Liver (tissue), 9 donors: ENCODE results near the gene ZNF579. TPM values are rescaled to one million over a fixed set of nuclear protein-coding genes. Genes with fewer than 3 reads are reported as not detected.

ENCODE experiments used
- DNase-seq: peaks from one replicate; pipeline ENCODE4 v3.0.0-alpha.2; 2017; ENCODE audit warnings: low spot score
- H3K27ac ChIP-seq, 2 donors: one replicate each; pipeline ENCODE4 v1.7.0; 2013; ENCODE audit warnings: inconsistent platforms in 2 of 2, low read length in 2 of 2, control low read depth in 1 of 2, low read depth in 1 of 2, mild to moderate bottlenecking in 1 of 2
- H3K27me3 ChIP-seq, 4 donors: one replicate each; pipeline versions ENCODE4 v1.6.1 to v1.7.0; 2013; ENCODE audit warnings: low read length in 3 of 4, inconsistent platforms in 1 of 4, mild to moderate bottlenecking in 1 of 4, moderate library complexity in 1 of 4; ENCODE audit not compliant: control insufficient read depth in 4 of 4, insufficient read depth in 4 of 4
- H3K36me3 ChIP-seq, 4 donors: one replicate each; pipeline versions ENCODE4 v1.6.1 to v1.7.0; 2013; ENCODE audit warnings: low read length in 3 of 4, mild to moderate bottlenecking in 3 of 4, low read depth in 1 of 4, moderate library complexity in 1 of 4; ENCODE audit not compliant: control insufficient read depth in 4 of 4, insufficient read depth in 3 of 4
- H3K4me1 ChIP-seq, 4 donors: one replicate each; pipeline versions ENCODE4 v1.6.1 to v1.7.0; 2013; ENCODE audit warnings: low read length in 3 of 4, mild to moderate bottlenecking in 3 of 4, moderate library complexity in 1 of 4; ENCODE audit not compliant: control insufficient read depth in 4 of 4, insufficient read depth in 4 of 4
- H3K4me3 ChIP-seq, 3 donors: one replicate each; pipeline versions ENCODE4 v1.6.1 to v1.7.0; 2013; ENCODE audit warnings: low read length in 3 of 3, control low read depth in 1 of 3, low read depth in 1 of 3, mild to moderate bottlenecking in 1 of 3
- H3K9ac ChIP-seq, 2 donors: one replicate each; pipeline ENCODE4 v1.7.0; 2013; ENCODE audit warnings: low read length in 2 of 2, mild to moderate bottlenecking in 2 of 2, moderate library complexity in 2 of 2, control low read depth in 1 of 2, low read depth in 1 of 2
- H3K9me3 ChIP-seq, 4 donors: one replicate each; pipeline versions ENCODE4 v1.6.1 to v1.7.0; 2013; ENCODE audit warnings: low read length in 3 of 4; ENCODE audit not compliant: control insufficient read depth in 4 of 4
- EGR1 ChIP-seq, 2 donors: IDR thresholded peaks; 2 replicates each; pipeline ENCODE4 v1.6.1; 2016 to 2018; ENCODE audit warnings: antibody characterized with exemption in 2 of 2, low read depth in 2 of 2
- HNF4G ChIP-seq: IDR thresholded peaks from 2 replicates; pipeline ENCODE4 v1.6.1; 2016; ENCODE audit warnings: antibody characterized with exemption
- JUND ChIP-seq, 2 donors: IDR thresholded peaks; 2 replicates each; pipeline ENCODE4 v1.6.1; 2016; ENCODE audit warnings: antibody characterized with exemption in 2 of 2
- RAD21 ChIP-seq, 2 donors: IDR thresholded peaks; 2 replicates each; pipeline ENCODE4 v1.6.1; 2016; ENCODE audit warnings: antibody characterized with exemption in 2 of 2, mild to moderate bottlenecking in 2 of 2
- RXRA ChIP-seq, 2 donors: IDR thresholded peaks; 2 replicates each; pipeline ENCODE4 v1.6.1; 2017 to 2018; ENCODE audit warnings: antibody characterized with exemption in 2 of 2, mild to moderate bottlenecking in 1 of 2
- SP1 ChIP-seq: IDR thresholded peaks from 2 replicates; pipeline ENCODE4 v1.6.1; 2018; ENCODE audit warnings: antibody characterized with exemption, mild to moderate bottlenecking
- TAF1 ChIP-seq: conservative IDR thresholded peaks from 2 replicates; pipeline ENCODE4 v1.6.1; 2016; ENCODE audit warnings: antibody characterized with exemption, mild to moderate bottlenecking
- WGBS: extraction: QIAGEN DNeasy Blood & Tissue Kit; methylation state at CpG from one replicate; pipeline ENCODE4 v1.1.7; 2013; 5-methylcytosine and 5-hydroxymethylcytosine counted together
- polyA plus RNA-seq, 2 donors: library from polyadenylated mRNA; stranded (reverse) in 1 of 2; unstranded in 1 of 2; fragments of 200-250 nt in 1 of 2; fragments of >200 nt in 1 of 2; fragmentation: Nextera tagmentation in 1 of 2; extraction: Ambion mirVana in 1 of 2; gene quantifications; one replicate each; pipeline versions ENCODE4 v1.2.1 to v1.2.3, GENCODE V29; 2013 to 2015
- total RNA-seq, 2 donors: library from RNA; depleted of rRNA; stranded (reverse); fragments of >200 nt; gene quantifications; one replicate each; pipeline ENCODE4 v1.2.3, GENCODE V29; 2014
- TF ChIP-seq, protein P1 (sequence below): IDR thresholded peaks from 2 replicates; pipeline ENCODE4 v1.6.1; 2016; ENCODE audit warnings: antibody characterized with exemption
- TF ChIP-seq, protein P2 (sequence below): IDR thresholded peaks from 2 replicates; pipeline ENCODE4 v1.6.1; 2016; ENCODE audit warnings: antibody characterized with exemption, mild to moderate bottlenecking
- TF ChIP-seq, protein P3 (sequence below): IDR thresholded peaks from 2 replicates; pipeline ENCODE4 v1.6.1; 2016; ENCODE audit warnings: antibody characterized with exemption
- TF ChIP-seq, protein P4 (sequence below): IDR thresholded peaks from 2 replicates; pipeline ENCODE4 v1.6.1; 2016; ENCODE audit warnings: antibody characterized with exemption
- donor health status: healthy.
- donor health status: healthy.
- donor health status: healthy.
- donor health status: healthy.
- donor health status: healthy.

Gene ZNF579
- total and polyA plus RNA-seq, 4 donors: 0.92 to 3.3 (median 1.2) TPM

DNA sequence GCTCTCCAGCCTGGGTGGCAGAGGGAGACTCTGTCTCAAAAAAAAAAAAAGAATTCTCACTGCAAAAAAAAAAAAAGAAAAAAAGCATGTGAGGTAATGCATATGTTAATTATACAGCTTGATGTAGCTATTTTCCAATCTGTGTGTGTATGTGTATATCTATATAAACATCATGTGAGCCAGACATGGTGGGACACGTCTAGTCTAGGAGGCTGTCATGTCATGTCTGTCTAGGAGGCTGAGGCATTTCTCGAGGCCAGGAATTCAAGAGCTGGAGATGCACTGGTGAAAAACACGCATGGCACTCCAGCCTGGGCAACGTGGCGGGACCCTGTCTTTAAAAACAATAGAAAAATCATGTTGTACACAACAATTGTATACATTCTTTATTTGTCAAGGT lies 28.4 kb downstream of the ZNF579 start:
- Histone ChIP-seq H3K4me3 (no peak overlapping the region), H3K9ac (no peak overlapping the region), H3K9me3 (no peaks in the 10 kb centered on the region), H3K4me1 (no peaks in the 10 kb centered on the region), H3K36me3 (no peaks in the 10 kb centered on the region), H3K27me3 (peaks cover 0 to 5% (median 2%) of the 10 kb centered on the region in 4 donors), H3K27ac (no peak overlapping the region)
- WGBS: 73% methylated on average over 5 of the region's 5 CpGs
- no peak for DNase-seq
- TF ChIP-seq RXRA (IDR thresholded peaks at IDR 0.05) (no peak), JUND (IDR thresholded peaks at IDR 0.05) (no peak), EGR1 (IDR thresholded peaks at IDR 0.05; ENCODE audit: low read depth in 2 of 2) (no peak), TAF1 (no peak), SP1 (no peak), HNF4G (no peak), RAD21 (IDR thresholded peaks at IDR 0.05) (no peak)
- TF ChIP-seq, protein P1, sequence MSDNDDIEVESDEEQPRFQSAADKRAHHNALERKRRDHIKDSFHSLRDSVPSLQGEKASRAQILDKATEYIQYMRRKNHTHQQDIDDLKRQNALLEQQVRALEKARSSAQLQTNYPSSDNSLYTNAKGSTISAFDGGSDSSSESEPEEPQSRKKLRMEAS: no peak
- TF ChIP-seq, protein P2, sequence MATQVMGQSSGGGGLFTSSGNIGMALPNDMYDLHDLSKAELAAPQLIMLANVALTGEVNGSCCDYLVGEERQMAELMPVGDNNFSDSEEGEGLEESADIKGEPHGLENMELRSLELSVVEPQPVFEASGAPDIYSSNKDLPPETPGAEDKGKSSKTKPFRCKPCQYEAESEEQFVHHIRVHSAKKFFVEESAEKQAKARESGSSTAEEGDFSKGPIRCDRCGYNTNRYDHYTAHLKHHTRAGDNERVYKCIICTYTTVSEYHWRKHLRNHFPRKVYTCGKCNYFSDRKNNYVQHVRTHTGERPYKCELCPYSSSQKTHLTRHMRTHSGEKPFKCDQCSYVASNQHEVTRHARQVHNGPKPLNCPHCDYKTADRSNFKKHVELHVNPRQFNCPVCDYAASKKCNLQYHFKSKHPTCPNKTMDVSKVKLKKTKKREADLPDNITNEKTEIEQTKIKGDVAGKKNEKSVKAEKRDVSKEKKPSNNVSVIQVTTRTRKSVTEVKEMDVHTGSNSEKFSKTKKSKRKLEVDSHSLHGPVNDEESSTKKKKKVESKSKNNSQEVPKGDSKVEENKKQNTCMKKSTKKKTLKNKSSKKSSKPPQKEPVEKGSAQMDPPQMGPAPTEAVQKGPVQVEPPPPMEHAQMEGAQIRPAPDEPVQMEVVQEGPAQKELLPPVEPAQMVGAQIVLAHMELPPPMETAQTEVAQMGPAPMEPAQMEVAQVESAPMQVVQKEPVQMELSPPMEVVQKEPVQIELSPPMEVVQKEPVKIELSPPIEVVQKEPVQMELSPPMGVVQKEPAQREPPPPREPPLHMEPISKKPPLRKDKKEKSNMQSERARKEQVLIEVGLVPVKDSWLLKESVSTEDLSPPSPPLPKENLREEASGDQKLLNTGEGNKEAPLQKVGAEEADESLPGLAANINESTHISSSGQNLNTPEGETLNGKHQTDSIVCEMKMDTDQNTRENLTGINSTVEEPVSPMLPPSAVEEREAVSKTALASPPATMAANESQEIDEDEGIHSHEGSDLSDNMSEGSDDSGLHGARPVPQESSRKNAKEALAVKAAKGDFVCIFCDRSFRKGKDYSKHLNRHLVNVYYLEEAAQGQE: no peak
- TF ChIP-seq, protein P3, sequence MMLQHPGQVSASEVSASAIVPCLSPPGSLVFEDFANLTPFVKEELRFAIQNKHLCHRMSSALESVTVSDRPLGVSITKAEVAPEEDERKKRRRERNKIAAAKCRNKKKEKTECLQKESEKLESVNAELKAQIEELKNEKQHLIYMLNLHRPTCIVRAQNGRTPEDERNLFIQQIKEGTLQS: no peak
- TF ChIP-seq, protein P4, sequence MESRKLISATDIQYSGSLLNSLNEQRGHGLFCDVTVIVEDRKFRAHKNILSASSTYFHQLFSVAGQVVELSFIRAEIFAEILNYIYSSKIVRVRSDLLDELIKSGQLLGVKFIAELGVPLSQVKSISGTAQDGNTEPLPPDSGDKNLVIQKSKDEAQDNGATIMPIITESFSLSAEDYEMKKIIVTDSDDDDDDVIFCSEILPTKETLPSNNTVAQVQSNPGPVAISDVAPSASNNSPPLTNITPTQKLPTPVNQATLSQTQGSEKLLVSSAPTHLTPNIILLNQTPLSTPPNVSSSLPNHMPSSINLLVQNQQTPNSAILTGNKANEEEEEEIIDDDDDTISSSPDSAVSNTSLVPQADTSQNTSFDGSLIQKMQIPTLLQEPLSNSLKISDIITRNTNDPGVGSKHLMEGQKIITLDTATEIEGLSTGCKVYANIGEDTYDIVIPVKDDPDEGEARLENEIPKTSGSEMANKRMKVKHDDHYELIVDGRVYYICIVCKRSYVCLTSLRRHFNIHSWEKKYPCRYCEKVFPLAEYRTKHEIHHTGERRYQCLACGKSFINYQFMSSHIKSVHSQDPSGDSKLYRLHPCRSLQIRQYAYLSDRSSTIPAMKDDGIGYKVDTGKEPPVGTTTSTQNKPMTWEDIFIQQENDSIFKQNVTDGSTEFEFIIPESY: no peak

DNA sequence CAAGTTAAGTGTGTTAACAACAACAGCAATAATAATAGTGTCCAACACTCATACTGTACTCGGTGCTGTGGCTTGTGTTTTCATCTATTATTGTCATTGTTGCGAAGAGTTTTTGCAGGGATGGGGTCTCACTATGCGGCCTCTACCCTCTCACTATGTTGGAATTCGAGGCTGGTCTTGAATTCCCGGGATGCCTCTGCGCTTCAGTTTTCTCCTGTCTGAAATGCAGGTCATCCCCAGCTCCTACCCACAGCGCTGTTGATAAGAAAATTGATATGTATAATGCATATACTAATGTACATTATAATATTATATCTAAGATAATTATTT lies 30.4 kb downstream of the ZNF579 start:
- DNase-seq: no peak
- Histone ChIP-seq H3K9ac (no peak overlapping the region), H3K36me3 (no peaks in the 10 kb centered on the region), H3K27me3 (peaks cover 0 to 5% (median 2%) of the 10 kb centered on the region in 4 donors), H3K27ac (no peak overlapping the region), H3K4me3 (no peak overlapping the region), H3K4me1 (peaks cover 0 to 2% (median 0%) of the 10 kb centered on the region in 4 donors), H3K9me3 (no peaks in the 10 kb centered on the region)
- 46% methylated on average over 7 of the region's 7 CpGs for WGBS
- TF ChIP-seq JUND (IDR thresholded peaks at IDR 0.05) (no peak), EGR1 (IDR thresholded peaks at IDR 0.05; ENCODE audit: low read depth in 2 of 2) (no peak)
- TF ChIP-seq, protein P1: no peak
- TF ChIP-seq, protein P2: no peak
